Trophoblast cell (in vitro differentiated cells and primary cell): ENCODE data around the gene CARNS1.

Experiments
- DNase-seq, 2 donors: peaks; one replicate each; pipeline ENCODE4 v3.0.0-alpha.2; 2016
- H2AFZ ChIP-seq: 2 replicates; pipeline ENCODE4 v1.6.1; 2013; ENCODE audit warnings: low read length, moderate library complexity, mild to moderate bottlenecking; ENCODE audit not compliant: insufficient read depth, poor library complexity
- H2AK5ac ChIP-seq: 2 replicates; pipeline ENCODE4 v1.6.1; 2013; ENCODE audit warnings: mild to moderate bottlenecking, low read length
- H2BK120ac ChIP-seq: 2 replicates; pipeline ENCODE4 v1.6.1; 2013; ENCODE audit warnings: low read length, mild to moderate bottlenecking, moderate library complexity; ENCODE audit not compliant: insufficient read depth, poor library complexity
- H2BK12ac ChIP-seq: 2 replicates; pipeline ENCODE4 v1.6.1; 2013; ENCODE audit warnings: mild to moderate bottlenecking, low read length, moderate library complexity
- H2BK5ac ChIP-seq: 2 replicates; pipeline ENCODE4 v1.6.1; 2013; ENCODE audit warnings: low read length, low read depth, moderate library complexity, mild to moderate bottlenecking; ENCODE audit not compliant: poor library complexity
- H3K14ac ChIP-seq: 2 replicates; pipeline ENCODE4 v1.6.1; 2013; ENCODE audit warnings: mild to moderate bottlenecking, low read length
- H3K18ac ChIP-seq: 2 replicates; pipeline ENCODE4 v1.6.1; 2013; ENCODE audit warnings: mild to moderate bottlenecking, low read length
- H3K23ac ChIP-seq: 2 replicates; pipeline ENCODE4 v1.6.1; 2013; ENCODE audit warnings: low read length
- H3K27ac ChIP-seq: 2 replicates; pipeline ENCODE4 v1.5.1; 2013; ENCODE audit warnings: low read depth, mild to moderate bottlenecking, inconsistent platforms, low read length, moderate library complexity
- H3K27me3 ChIP-seq: 2 replicates; pipeline ENCODE4 v1.6.1; 2013; ENCODE audit warnings: inconsistent platforms, mild to moderate bottlenecking, low read length, moderate library complexity; ENCODE audit not compliant: insufficient read depth
- H3K36me3 ChIP-seq, 2 experiments: 1 replicate in 1 of 2; 2 replicates in 1 of 2; pipeline ENCODE4 v1.6.1; 2013; ENCODE audit warnings: low read length in 2 of 2, mild to moderate bottlenecking in 2 of 2, moderate library complexity in 1 of 2; ENCODE audit not compliant: insufficient read depth in 2 of 2, control insufficient read depth in 1 of 2
- H3K4ac ChIP-seq: 2 replicates; pipeline ENCODE4 v1.6.1; 2013; ENCODE audit warnings: low read depth, mild to moderate bottlenecking, low read length, moderate library complexity
- H3K4me1 ChIP-seq, 2 experiments: 1 replicate in 1 of 2; 2 replicates in 1 of 2; pipeline ENCODE4 v1.6.1; 2013; ENCODE audit warnings: low read length in 2 of 2, mild to moderate bottlenecking in 2 of 2, moderate library complexity in 1 of 2; ENCODE audit not compliant: insufficient read depth in 2 of 2, control insufficient read depth in 1 of 2
- H3K4me2 ChIP-seq: 2 replicates; pipeline ENCODE4 v1.6.1; 2013; ENCODE audit warnings: inconsistent platforms, mild to moderate bottlenecking, low read length, moderate library complexity
- H3K4me3 ChIP-seq: 2 replicates; pipeline ENCODE4 v1.5.1; 2013; ENCODE audit warnings: mild to moderate bottlenecking, low read depth, low read length, inconsistent platforms
- H3K79me1 ChIP-seq: one replicate; pipeline ENCODE4 v1.6.1; 2013; ENCODE audit warnings: low read length
- H3K79me2 ChIP-seq: 2 replicates; pipeline ENCODE4 v1.6.1; 2013; ENCODE audit warnings: low read length, mild to moderate bottlenecking; ENCODE audit not compliant: control insufficient read depth, insufficient read depth, poor library complexity
- H3K9ac ChIP-seq: 2 replicates; pipeline ENCODE4 v1.6.1; 2013; ENCODE audit warnings: mild to moderate bottlenecking, low read length
- H3K9me3 ChIP-seq: 2 replicates; pipeline ENCODE4 v1.6.1; 2013; ENCODE audit warnings: low read depth, mild to moderate bottlenecking, control low read depth, inconsistent platforms, low read length; ENCODE audit not compliant: insufficient read depth
- H4K12ac ChIP-seq: 2 replicates; pipeline ENCODE4 v1.6.1; 2013; ENCODE audit warnings: low read depth, mild to moderate bottlenecking, low read length, moderate library complexity
- H4K8ac ChIP-seq: 2 replicates; pipeline ENCODE4 v1.6.1; 2013; ENCODE audit warnings: low read depth, mild to moderate bottlenecking, low read length, moderate library complexity
- H4K91ac ChIP-seq: one replicate; pipeline ENCODE4 v1.6.1; 2013; ENCODE audit warnings: low read depth, mild to moderate bottlenecking, low read length, moderate library complexity
- WGBS: extraction: QIAGEN DNeasy Blood & Tissue Kit; methylation state at CpG from one replicate; pipeline ENCODE4 v1.1.7; 2013; ENCODE audit warnings: missing lambda C conversion rate; ENCODE audit not compliant: insufficient read length, insufficient coverage; ENCODE audit errors: extremely low coverage; 5-methylcytosine and 5-hydroxymethylcytosine counted together

The CARNS1 gene

GRCh38 chr11:67405196-67405567, 10.3 kb upstream of the CARNS1 start:
- Histone ChIP-seq H3K79me1 (peaks cover 10% of the 10 kb centered on the region), H3K9ac (no peak overlapping the region), H3K14ac (no peak overlapping the region), H4K8ac (no peak overlapping the region), H3K4me3 (no peak overlapping the region), H3K36me3 (peaks cover 4% of the 10 kb centered on the region in 2 experiments), H3K27me3 (no peaks in the 10 kb centered on the region), H3K27ac (no peak overlapping the region), H3K18ac (no peak overlapping the region), H4K12ac (no peak overlapping the region), H3K23ac (no peak overlapping the region), H3K4ac (no peak overlapping the region), H2BK5ac (no peak overlapping the region), H3K9me3 (no peaks in the 10 kb centered on the region), H3K4me2 (no peak overlapping the region), H2AFZ (no peak overlapping the region), H4K91ac (no peak overlapping the region), H2BK120ac (no peak overlapping the region), H2BK12ac (no peak overlapping the region), H2AK5ac (no peak overlapping the region), H3K79me2 (peaks cover 13% of the 10 kb centered on the region), H3K4me1 (peaks cover 11 to 15% of the 10 kb centered on the region in 2 experiments)
- DNase-seq, result no peak
- no CpG with 5 or more reads among the region's 6 CpGs for WGBS

- Histone ChIP-seq H3K9me3 (no peaks in the 10 kb centered on the region), H3K9ac (no peak overlapping the region), H3K27ac (no peak overlapping the region), H3K4me3 (no peak overlapping the region), H2BK120ac (no peak overlapping the region), H3K27me3 (no peaks in the 10 kb centered on the region), H4K91ac (no peak overlapping the region), H3K18ac (no peak overlapping the region), H3K4ac (no peak overlapping the region), H3K23ac (no peak overlapping the region), H4K8ac (no peak overlapping the region), H2BK5ac (no peak overlapping the region), H3K79me2 (peaks cover 10% of the 10 kb centered on the region), H2AK5ac (no peak overlapping the region), H3K36me3 (no peaks in the 10 kb centered on the region), H3K4me2 (no peak overlapping the region), H3K14ac (no peak overlapping the region), H2AFZ (no peak overlapping the region), H3K79me1 (peaks cover 10% of the 10 kb centered on the region), H3K4me1 (peaks cover 5 to 9% of the 10 kb centered on the region in 2 experiments), H2BK12ac (no peak overlapping the region), H4K12ac (no peak overlapping the region)
- WGBS, result no CpG with 5 or more reads among the region's 9 CpGs
- DNase-seq, result no peak
These were observed 9.7 kb upstream of the CARNS1 start for GRCh38 chr11:67405688-67406339.

- no peak overlapping the region for H3K14ac ChIP-seq
These were observed 9.0 kb upstream of the CARNS1 start for GRCh38 chr11:67406420-67406968.

GRCh38 chr11:67406969-67407687, 8.3 kb upstream of the CARNS1 start:
- peak in 1 of 2 donors; percentile 18 for DNase-seq
- Histone ChIP-seq H2BK5ac (no peak overlapping the region), H2BK120ac (no peak overlapping the region), H3K27ac (no peak overlapping the region), H3K4me3 (no peak overlapping the region), H3K4me2 (no peak overlapping the region), H3K14ac (no peak overlapping the region), H3K79me2 (peaks cover under 1% of the 10 kb centered on the region), H3K9me3 (no peaks in the 10 kb centered on the region), H4K91ac (no peak overlapping the region), H2BK12ac (no peak overlapping the region), H3K4ac (no peak overlapping the region), H4K12ac (no peak overlapping the region), H4K8ac (no peak overlapping the region), H3K18ac (no peak overlapping the region), H3K9ac (no peak overlapping the region), H3K79me1 (peaks cover under 1% of the 10 kb centered on the region), H2AFZ (no peak overlapping the region), H3K4me1 (peaks cover under 1 to 4% of the 10 kb centered on the region in 2 experiments), H3K27me3 (no peaks in the 10 kb centered on the region), H2AK5ac (no peak overlapping the region), H3K36me3 (no peaks in the 10 kb centered on the region), H3K23ac (no peak overlapping the region)
- no CpG with 5 or more reads among the region's 12 CpGs for WGBS

More at GRCh38 chr11:67406420-67406968, 9.0 kb upstream of the CARNS1 start:
- no peaks in the 10 kb centered on the region for H3K9me3 ChIP-seq
- H4K91ac ChIP-seq, result no peak overlapping the region
- H2BK5ac ChIP-seq, result no peak overlapping the region
- no peak overlapping the region for H3K27ac ChIP-seq
- H3K18ac ChIP-seq, result no peak overlapping the region
- H3K4ac ChIP-seq, result no peak overlapping the region
- no peak overlapping the region for H3K4me2 ChIP-seq
- H3K36me3 ChIP-seq, result no peaks in the 10 kb centered on the region
- no peak overlapping the region for H3K9ac ChIP-seq
- no peak overlapping the region for H3K23ac ChIP-seq
- DNase-seq, result no peak
- peaks cover 5% of the 10 kb centered on the region for H3K79me1 ChIP-seq
- no peak overlapping the region for H2BK12ac ChIP-seq
- no peak overlapping the region for H2AK5ac ChIP-seq
- no peak overlapping the region for H3K4me3 ChIP-seq
- H3K79me2 ChIP-seq, result peaks cover 3% of the 10 kb centered on the region
- H2BK120ac ChIP-seq, result no peak overlapping the region
- WGBS, result no CpG with 5 or more reads among the region's 18 CpGs
- H4K12ac ChIP-seq, result no peak overlapping the region
- H3K4me1 ChIP-seq, result peaks cover 3 to 6% of the 10 kb centered on the region in 2 experiments
- no peaks in the 10 kb centered on the region for H3K27me3 ChIP-seq
- H4K8ac ChIP-seq, result no peak overlapping the region
- H2AFZ ChIP-seq, result no peak overlapping the region
